ENCODE data around the gene FBXL14. TPM values are rescaled to one million over a fixed set of nuclear protein-coding genes. Genes with fewer than 3 reads are reported as not detected.
A peak's percentile ranks its signal among the peaks of the same experiment; 100 is the strongest.

The FBXL14 gene
- polyA plus RNA-seq, 1 donor from 2014 or later, result 15.1 TPM

- H3K79me2 ChIP-seq (replicated peaks; ENCODE audit: insufficient read depth, low read length), result peaks cover 89% of the 10 kb centered on the region
Observed at GRCh38 chr12:1531654-1532374, 62.6 kb downstream of the FBXL14 start.

GRCh38 chr12:1531153-1531653 lies 63.2 kb downstream of the FBXL14 start:
- H3K27ac ChIP-seq (ENCODE audit: low read length), result peak overlapping the region; percentile 34
- no peaks in the 10 kb centered on the region for H3K36me3 ChIP-seq (ENCODE audit: insufficient read depth, low read length)
- peak overlapping the region; percentile 83 for H3K4me3 ChIP-seq (ENCODE audit: low read length)
- H3K4me2 ChIP-seq (ENCODE audit: low read length), result peak overlapping the region; percentile 46
- peak overlapping the region; percentile 36 for H2AFZ ChIP-seq (ENCODE audit: low read depth, low read length)
- peaks cover 85% of the 10 kb centered on the region for H3K79me2 ChIP-seq (replicated peaks; ENCODE audit: insufficient read depth, low read length)
- peak overlapping the region; percentile 77 for H3K9ac ChIP-seq (ENCODE audit: low read length)
- TF ChIP-seq POLR2AphosphoS5 (IDR thresholded peaks at IDR 0.05) (peak; percentile 32), CTCF (IDR thresholded peaks at IDR 0.05; ENCODE audit: poor library complexity, severe bottlenecking) (no peak), SMC3 (conservative IDR thresholded peaks at IDR 0.05; ENCODE audit: poor library complexity) (no peak), EP300 (conservative IDR thresholded peaks at IDR 0.05; ENCODE audit: poor library complexity, severe bottlenecking) (no peak), EZH2 (IDR thresholded peaks at IDR 0.05; ENCODE audit: borderline replicate concordance, insufficient read depth, low read length, poor library complexity, severe bottlenecking) (no peak), TAF1 (IDR thresholded peaks at IDR 0.05; ENCODE audit: low read depth) (peak; percentile 31)
- no peaks in the 10 kb centered on the region for H4K20me1 ChIP-seq (ENCODE audit: insufficient read depth)
- no peaks in the 10 kb centered on the region for H3K9me2 ChIP-seq (ENCODE audit: insufficient read depth, low read length)
- H3K9me3 ChIP-seq (ENCODE audit: low read length), result no peaks in the 10 kb centered on the region
- no peaks in the 10 kb centered on the region for H3F3A ChIP-seq (ENCODE audit: insufficient read depth, low read length, poor library complexity, severe bottlenecking)
- no peaks in the 10 kb centered on the region for H3K27me3 ChIP-seq (ENCODE audit: insufficient read depth, low read depth, low read length)

More at GRCh38 chr12:1531654-1532374, 62.6 kb downstream of the FBXL14 start:
- H3K27ac ChIP-seq (ENCODE audit: low read length), result no peak overlapping the region
- H3K9me3 ChIP-seq (ENCODE audit: low read length), result no peaks in the 10 kb centered on the region
- no peaks in the 10 kb centered on the region for H3K36me3 ChIP-seq (ENCODE audit: insufficient read depth, low read length)
- peak overlapping the region; percentile 83 for H3K4me3 ChIP-seq (ENCODE audit: low read length)
- H3K9ac ChIP-seq (ENCODE audit: low read length), result peak overlapping the region; percentile 77
- H3F3A ChIP-seq (ENCODE audit: insufficient read depth, low read length, poor library complexity, severe bottlenecking), result no peaks in the 10 kb centered on the region
- peak overlapping the region; percentile 46 for H3K4me2 ChIP-seq (ENCODE audit: low read length)
- H2AFZ ChIP-seq (ENCODE audit: low read depth, low read length), result peak overlapping the region; percentile 36
- no peaks in the 10 kb centered on the region for H4K20me1 ChIP-seq (ENCODE audit: insufficient read depth)
- H3K9me2 ChIP-seq (ENCODE audit: insufficient read depth, low read length), result no peaks in the 10 kb centered on the region
- H3K27me3 ChIP-seq (ENCODE audit: insufficient read depth, low read depth, low read length), result no peaks in the 10 kb centered on the region
- no peak for TF ChIP-seq EZH2 (IDR thresholded peaks at IDR 0.05; ENCODE audit: borderline replicate concordance, insufficient read depth, low read length, poor library complexity, severe bottlenecking)
- no peak for TF ChIP-seq EP300 (conservative IDR thresholded peaks at IDR 0.05; ENCODE audit: poor library complexity, severe bottlenecking)
- no peak for TF ChIP-seq MXI1 (conservative IDR thresholded peaks at IDR 0.05; ENCODE audit: poor library complexity, severe bottlenecking)
- no peak for TF ChIP-seq RAD21 (conservative IDR thresholded peaks at IDR 0.05)

GRCh38 chr12:1530592-1531152 lies 63.7 kb downstream of the FBXL14 start:
- Histone ChIP-seq H3K27me3 (ENCODE audit: insufficient read depth, low read depth, low read length) (no peaks in the 10 kb centered on the region), H3K9me3 (ENCODE audit: low read length) (no peaks in the 10 kb centered on the region), H3K79me2 (replicated peaks; ENCODE audit: insufficient read depth, low read length) (peaks cover 80% of the 10 kb centered on the region), H2AFZ (ENCODE audit: low read depth, low read length) (no peak overlapping the region), H3K9ac (ENCODE audit: low read length) (peak overlapping the region; percentile 77), H3K9me2 (ENCODE audit: insufficient read depth, low read length) (no peaks in the 10 kb centered on the region), H3K4me2 (ENCODE audit: low read length) (no peak overlapping the region), H3K27ac (ENCODE audit: low read length) (no peak overlapping the region), H3K4me3 (ENCODE audit: low read length) (peak overlapping the region; percentile 83), H3F3A (ENCODE audit: insufficient read depth, low read length, poor library complexity, severe bottlenecking) (no peaks in the 10 kb centered on the region), H4K20me1 (ENCODE audit: insufficient read depth) (no peaks in the 10 kb centered on the region), H3K36me3 (ENCODE audit: insufficient read depth, low read length) (no peaks in the 10 kb centered on the region)
- TF ChIP-seq EP300 (conservative IDR thresholded peaks at IDR 0.05; ENCODE audit: poor library complexity, severe bottlenecking) (no peak), REST (IDR thresholded peaks at IDR 0.05; ENCODE audit: borderline replicate concordance) (no peak), POLR2AphosphoS5 (IDR thresholded peaks at IDR 0.05) (no peak), TAF1 (IDR thresholded peaks at IDR 0.05; ENCODE audit: low read depth) (no peak), SMC3 (conservative IDR thresholded peaks at IDR 0.05; ENCODE audit: poor library complexity) (no peak), EZH2 (IDR thresholded peaks at IDR 0.05; ENCODE audit: borderline replicate concordance, insufficient read depth, low read length, poor library complexity, severe bottlenecking) (no peak), MXI1 (conservative IDR thresholded peaks at IDR 0.05; ENCODE audit: poor library complexity, severe bottlenecking) (no peak), CTCF (IDR thresholded peaks at IDR 0.05; ENCODE audit: poor library complexity, severe bottlenecking) (no peak), RAD21 (conservative IDR thresholded peaks at IDR 0.05) (no peak)
